GM18505 (cell line): ENCODE data around the gene DPP6.

Experiments
- ATAC-seq: cut with Tn5 transposase; IDR thresholded peaks from one replicate; pipeline ENCODE4 v1.9.1; 2021; ENCODE audit not compliant: unreplicated experiment
- POLR2A ChIP-seq: IDR thresholded peaks from 4 replicates; pipeline ENCODE4 v1.6.1; 2011; ENCODE audit warnings: borderline replicate concordance; ENCODE audit not compliant: insufficient read depth, insufficient read length; ENCODE audit errors: extremely low read depth

DPP6 gene

DNA sequence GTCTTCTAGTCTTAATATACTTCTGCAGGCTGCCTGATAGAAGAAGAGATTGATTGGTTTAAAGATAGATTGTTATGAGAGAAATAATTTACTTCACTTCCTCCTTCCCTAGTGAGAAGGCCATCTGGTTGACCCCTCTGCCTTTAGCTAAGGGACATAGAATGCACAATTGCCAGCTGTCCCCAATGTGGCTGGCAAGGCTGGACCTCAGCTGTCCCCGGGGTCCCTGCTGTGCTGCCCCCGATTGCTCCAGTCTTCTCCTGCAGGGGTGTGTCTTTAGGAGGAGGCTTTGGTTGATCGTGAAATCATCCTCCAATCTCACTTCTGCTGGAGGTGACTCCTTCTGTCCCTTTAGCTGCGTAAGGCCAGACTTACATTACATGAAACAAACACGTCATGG is 388.5 kb downstream of the DPP6 start:
- no peak for ATAC-seq
- TF ChIP-seq POLR2A = no peak

DNA sequence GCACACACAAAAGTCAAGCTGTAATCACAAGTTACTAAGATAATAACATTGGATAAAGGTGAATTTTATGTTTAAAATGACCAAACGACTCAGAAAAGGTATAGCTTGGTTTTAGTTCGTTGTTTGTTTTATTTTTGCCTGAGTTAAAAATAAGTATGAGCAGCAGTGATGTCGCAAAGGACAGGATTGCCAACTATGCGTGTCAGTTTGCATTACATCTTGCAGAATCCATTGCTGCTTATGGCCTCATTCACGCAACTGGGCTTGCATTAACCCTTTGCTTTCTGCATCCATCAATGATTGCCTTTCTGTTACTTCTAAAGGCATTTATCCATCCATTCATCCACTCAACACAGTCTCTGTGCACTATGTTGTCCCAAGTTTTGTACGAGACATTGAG is 389.6 kb downstream of the DPP6 start:
- TF ChIP-seq POLR2A = no peak

DNA sequence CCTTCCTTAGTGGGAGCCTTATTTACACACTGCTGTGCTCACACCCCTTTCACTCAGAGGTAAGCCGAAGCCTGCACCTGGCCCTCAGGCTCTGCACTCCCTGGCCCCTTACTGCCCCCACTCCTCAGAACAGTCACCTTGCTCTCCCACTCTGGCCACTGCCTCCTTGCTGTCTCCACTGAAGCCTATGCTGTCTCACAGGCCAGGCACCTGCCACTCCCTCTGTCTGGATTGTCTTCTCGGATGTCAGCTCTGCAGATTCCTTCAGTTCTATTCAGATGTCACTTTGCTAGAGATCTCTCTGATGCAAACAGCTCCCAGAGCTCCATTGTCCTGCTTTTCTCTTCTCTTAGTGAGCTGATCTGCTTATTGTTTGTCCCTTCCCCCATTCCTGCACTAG is 390.7 kb downstream of the DPP6 start:
- no peak for TF ChIP-seq POLR2A
- no peak for ATAC-seq

More for the DNA sequence above, 389.6 kb downstream of the DPP6 start:
- ATAC-seq = no peak

DNA sequence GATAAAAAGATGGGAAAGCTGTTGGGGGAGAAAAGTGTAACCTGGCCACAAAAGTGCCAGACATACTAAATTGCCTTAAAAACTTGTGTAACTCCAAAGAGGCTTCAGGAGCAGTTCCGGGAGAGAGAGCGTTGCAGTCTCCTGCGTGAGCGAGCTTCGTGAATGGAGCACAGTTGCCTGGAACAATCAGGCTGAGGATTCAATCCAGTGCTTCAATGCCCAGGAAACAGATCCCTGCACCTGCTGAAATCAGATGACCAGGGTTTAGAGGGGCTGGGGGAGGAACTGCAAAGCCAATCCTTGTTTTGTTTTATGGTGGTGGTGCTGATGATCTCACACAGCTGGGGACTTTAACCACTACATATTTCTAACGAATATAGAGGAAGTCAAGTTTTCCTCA is 398.3 kb downstream of the DPP6 start:
- no peak for ATAC-seq
- TF ChIP-seq POLR2A = no peak

DNA sequence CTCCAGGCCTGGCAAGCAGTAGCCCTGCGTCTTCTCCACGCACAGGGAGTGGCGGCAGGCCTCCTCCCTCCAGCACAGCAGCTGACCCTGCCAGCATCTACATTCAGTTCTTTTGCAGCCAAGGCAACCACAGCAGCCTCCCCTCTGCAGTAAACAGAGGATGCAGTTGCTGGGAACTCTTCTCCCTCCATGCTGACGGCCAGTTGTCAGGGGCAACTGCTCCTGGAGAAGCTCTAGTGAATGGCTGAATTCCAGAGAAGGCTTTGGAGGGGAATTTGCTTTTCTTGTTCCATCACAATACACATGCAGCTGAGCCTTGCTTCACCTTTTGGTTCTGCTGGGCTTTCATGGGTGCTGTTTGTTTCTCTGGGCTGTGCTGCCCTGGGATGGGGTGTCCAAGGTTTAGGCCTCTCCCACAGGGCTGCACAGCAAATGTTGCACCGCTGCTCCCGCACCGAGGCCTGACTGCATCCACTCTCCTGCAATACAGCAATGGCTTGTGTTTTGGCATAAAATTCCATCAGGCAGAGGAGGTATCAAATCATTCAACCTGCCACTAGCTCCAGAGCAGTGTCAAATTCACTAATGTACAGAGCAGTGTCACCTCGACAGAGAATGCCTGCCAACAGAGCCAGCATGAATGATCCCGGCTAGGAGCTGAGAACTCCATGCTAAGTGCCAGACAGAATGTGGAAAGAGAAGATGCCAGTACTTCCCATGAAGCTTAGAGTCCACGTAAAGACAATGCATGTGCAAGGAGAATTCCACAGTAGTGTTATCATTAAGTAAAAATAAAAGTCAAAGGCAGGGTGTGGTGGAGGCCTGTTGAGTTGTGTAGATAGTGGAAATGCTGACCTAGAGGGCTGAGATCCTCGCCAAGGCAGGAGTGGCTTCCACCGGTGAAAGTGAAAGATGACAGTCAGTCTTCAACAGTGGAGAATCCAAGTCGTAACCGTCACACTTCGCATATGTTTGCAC is 399.6 kb downstream of the DPP6 start:
- no peak for TF ChIP-seq POLR2A

DNA sequence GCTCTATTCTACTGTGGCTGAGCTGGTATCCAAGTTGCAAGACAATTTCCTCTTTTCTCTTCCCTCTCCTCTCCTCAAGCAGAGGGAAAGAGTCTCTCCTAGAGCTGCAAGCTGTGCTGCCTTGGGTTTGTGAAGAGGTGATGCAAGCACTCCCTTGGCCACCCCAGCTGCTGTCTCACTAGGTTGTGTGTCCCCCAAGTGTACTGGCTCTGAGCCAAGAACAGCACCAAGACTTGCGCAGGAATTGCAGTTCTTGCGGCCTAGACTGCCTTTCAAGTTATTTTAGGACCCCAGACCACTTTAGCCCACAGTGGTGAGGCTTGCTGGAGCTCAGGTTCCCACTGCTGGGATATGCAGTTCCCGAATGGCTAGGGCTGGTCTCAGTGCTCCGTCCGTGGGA is 411.6 kb downstream of the DPP6 start:
- ATAC-seq = no peak

More for the DNA sequence above, 399.6 kb downstream of the DPP6 start:
- no peak for ATAC-seq

DNA sequence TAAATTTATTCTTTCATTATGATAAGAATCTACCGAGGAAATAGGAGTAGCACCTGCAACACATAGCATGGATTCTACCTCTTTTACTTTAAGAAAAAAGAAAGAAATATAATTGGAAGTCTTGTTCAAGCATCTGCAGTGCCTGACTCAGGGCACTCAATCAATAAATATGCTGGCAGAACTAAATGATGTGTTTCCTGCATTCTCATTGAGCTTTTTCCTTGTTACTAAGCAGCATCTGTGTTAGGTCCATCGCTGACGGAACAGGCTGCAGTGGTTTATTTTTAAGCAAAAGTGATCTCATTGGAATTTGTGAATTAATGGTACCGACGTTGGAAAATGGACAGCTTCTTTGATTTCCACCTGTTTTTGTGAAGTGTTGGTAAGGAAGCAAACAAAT is 417.5 kb downstream of the DPP6 start:
- no peak for ATAC-seq
- TF ChIP-seq POLR2A = no peak

More for the DNA sequence above, 411.6 kb downstream of the DPP6 start:
- no peak for TF ChIP-seq POLR2A

DNA sequence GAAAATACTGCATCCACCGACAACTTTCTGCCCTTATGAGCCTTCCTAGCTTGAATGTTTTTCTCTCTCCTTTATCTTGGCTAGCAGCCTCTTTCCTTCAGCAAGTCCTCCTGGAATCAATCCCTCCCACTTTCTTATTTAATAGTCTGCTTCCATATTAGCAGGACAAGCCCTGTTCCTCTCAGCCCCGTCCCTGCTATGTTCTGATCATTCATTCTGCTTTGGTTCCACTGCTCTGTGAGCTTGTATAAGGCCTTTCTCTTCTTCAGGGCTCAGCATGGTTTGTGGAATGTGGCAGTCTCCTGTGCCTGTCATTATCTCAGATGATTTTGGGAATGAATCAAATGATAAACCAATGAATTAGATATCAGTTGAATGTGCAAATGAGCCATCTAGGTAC is 420.1 kb downstream of the DPP6 start:
- ATAC-seq = no peak
- no peak for TF ChIP-seq POLR2A

DNA sequence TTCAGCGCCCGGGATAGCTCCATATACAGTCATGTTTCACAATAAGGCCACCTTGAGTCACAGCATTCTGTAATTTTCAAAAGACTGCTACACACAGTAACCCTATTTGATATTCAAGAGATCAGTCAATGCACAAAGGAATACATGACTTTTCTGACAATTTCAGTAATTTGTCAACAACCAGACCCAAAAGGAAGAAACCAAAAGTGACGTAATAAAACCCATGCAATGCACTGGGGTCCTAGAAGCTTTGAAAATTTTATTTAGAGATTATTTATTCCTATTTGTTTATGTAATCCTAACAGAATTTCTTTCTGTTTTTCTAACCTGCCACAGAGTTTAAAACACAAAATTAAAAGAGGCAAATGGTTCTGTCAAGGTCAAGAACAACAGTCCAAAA is 421.2 kb downstream of the DPP6 start:
- no peak for TF ChIP-seq POLR2A
- no peak for ATAC-seq

DNA sequence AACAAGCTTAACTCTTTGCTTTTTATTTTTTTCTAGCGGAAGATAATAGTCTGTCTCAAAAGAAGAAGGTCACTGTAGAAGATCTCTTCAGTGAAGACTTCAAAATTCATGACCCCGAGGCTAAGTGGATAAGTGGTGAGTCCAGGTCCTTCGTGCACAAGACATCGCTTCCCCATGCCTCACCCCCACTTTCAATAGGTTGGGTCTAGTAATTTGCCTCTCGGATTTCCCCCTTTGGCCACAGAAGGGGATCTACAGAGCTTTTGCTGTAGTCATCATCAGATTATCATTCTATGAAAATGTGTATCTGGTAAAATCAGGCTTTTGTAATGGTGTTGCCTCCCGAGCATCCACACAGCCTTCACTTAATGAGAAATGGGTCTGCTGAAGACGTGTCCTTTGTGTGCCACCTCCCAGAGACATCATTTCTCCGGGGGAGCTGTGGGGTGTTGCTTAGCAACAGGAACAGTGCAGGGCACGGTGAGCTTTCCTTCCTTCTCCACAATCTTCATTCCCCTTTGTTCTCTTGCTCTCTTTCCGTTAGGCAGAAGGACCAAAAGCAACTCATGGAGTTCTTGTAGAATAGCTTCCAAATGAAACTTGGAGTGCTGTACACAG is 422.8 kb downstream of the DPP6 start:
- no peak for TF ChIP-seq POLR2A
- ATAC-seq = no peak

DNA sequence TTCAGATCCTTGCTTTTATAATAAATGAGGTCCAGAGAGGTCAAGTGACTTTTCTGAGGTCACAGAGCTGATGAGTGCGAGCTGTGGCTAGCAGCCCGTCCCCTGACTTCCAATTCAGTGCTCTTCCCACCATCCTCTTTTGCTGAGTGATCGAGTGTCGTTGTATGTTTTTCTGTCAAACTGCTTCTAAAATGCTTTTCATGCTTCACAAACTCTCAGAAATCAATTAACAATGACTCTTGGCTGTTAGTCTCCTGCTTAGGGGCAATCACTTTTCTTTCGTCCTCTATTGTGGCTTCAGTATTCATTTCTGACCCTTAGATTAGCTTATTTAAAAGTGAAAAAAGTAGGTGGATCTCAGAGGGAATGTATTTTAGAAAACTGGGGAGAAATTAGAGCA is 423.7 kb downstream of the DPP6 start:
- TF ChIP-seq POLR2A = no peak
- no peak for ATAC-seq

DNA sequence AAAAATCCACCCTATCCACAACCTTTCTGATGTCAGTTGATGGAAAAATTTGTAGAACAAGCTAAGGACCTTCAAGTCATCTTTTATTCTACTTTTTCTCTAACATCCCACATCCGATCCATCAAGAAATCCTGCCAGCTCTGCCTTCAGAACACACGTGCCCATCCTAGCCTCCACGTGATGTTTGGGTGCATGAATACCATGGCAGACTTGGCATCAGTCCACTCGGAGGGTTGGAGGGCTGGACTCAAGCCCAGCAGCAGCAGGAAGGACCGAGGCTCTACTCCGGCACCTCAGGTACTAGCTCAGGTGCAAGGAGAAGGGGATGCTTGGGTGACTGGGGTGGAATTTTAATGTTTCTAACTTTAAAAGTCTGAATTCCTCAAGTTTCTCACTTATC is 428.6 kb downstream of the DPP6 start:
- no peak for ATAC-seq
- no peak for TF ChIP-seq POLR2A

DNA sequence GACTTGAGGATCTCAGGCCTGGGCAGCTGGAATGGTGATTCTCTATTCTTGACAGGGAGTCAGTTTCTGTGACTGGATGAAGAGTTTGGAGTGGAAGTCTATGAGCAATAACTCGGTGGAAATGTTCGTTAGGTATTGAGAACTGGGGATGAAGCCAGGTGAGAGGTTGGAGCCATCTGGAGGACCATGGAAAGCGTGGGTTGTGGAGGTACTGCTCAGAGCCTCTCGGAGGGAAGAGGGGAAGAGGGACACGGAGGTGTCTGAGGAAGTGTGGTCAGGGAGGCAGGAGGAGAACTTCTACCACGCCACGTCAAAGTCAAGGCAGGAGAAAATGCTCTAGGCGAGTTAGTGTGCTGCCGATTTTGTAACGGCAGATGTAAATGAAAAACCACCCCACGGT is 430.7 kb downstream of the DPP6 start:
- no peak for ATAC-seq
- TF ChIP-seq POLR2A = no peak

DNA sequence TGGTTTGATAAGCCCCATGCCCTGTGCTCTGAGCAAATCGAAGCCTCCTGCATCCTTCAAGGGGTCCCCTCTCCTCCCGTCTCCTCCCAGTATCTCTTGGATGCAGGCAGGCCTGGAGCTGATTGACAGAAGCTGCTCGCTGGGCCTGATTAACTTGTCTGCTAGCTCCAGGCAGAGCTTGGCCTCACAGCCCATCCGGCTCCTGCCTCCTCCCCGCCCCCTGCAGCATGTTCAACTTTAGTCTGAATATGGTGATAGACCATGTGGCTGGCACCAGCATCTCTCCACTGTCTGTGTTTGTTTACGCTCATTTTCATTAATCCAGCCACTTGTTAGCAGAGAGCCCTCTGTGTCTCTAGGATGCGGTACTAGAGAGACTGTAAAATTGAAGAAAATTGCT is 432.2 kb downstream of the DPP6 start:
- no peak for TF ChIP-seq POLR2A

More for the DNA sequence above, 432.2 kb downstream of the DPP6 start:
- ATAC-seq = no peak
